IMR-90 (cell line): ENCODE data around the gene PHLDA2. TPM values are rescaled to one million over a fixed set of nuclear protein-coding genes. Genes with fewer than 3 reads are reported as not detected.
"Not testable (repeated sequence)": the region's sequence is repeated elsewhere in the genome, so short reads cannot be mapped to it uniquely, and the experiment has no call there.

ENCODE experiments used
- ATAC-seq: fragments of 200-7000 bp; cut with Tn5 transposase; 2 replicates; pipeline ENCODE4 v1.9.1; 2020; ENCODE audit warnings: low read depth, mild to moderate bottlenecking, moderate library complexity
- BruUV-seq: library from RNA; stranded (reverse); fragments of 400-500 nt; replicated peaks from 2 replicates; lab custom pipeline; 2021; lab: Mats Ljungman, UMichigan
- CTCF ChIA-PET: fragments of 300-600 bp; formaldehyde crosslinking; extraction: SDS; loops from one replicate; lab custom pipeline; 2021; ENCODE audit warnings: antibody characterized with exemption; lab: Yijun Ruan, JAX
- POLR2A ChIA-PET: fragments of 300-600 bp; sonication (Branson Sonifier 250); formaldehyde crosslinking; loops from one replicate; lab custom pipeline; 2022; ENCODE audit warnings: antibody characterized with exemption; ENCODE audit not compliant: unreplicated experiment; lab: Charles Lee
- DNase-seq: peaks from one replicate; pipeline ENCODE4 v3.0.0; 2013
- H2AFZ ChIP-seq: replicated peaks from 2 replicates; pipeline ENCODE3; 2013; ENCODE audit warnings: low read length, mild to moderate bottlenecking; ENCODE audit not compliant: poor library complexity
- H2AK5ac ChIP-seq: 2 replicates; pipeline ENCODE4 v1.6.1; 2013; ENCODE audit warnings: low read depth, low read length, inconsistent platforms
- H2AK9ac ChIP-seq: replicated peaks from 2 replicates; pipeline ENCODE3; 2013; ENCODE audit warnings: mild to moderate bottlenecking, low read depth, low read length, moderate library complexity; ENCODE audit not compliant: poor library complexity
- H2BK120ac ChIP-seq: 2 replicates; pipeline ENCODE4 v1.6.1; 2013; ENCODE audit warnings: low read depth, low read length, inconsistent platforms
- H2BK15ac ChIP-seq: 3 replicates; pipeline ENCODE4 v1.6.1; 2013; ENCODE audit warnings: low read depth, low read length, inconsistent platforms
- H2BK20ac ChIP-seq: 2 replicates; pipeline ENCODE4 v1.6.1; 2013; ENCODE audit warnings: low read depth, mild to moderate bottlenecking, inconsistent platforms, low read length, moderate library complexity
- H2BK5ac ChIP-seq: 2 replicates; pipeline ENCODE4 v1.6.1; 2013; ENCODE audit warnings: mild to moderate bottlenecking, low read depth, low read length, inconsistent platforms; ENCODE audit not compliant: poor library complexity, severe bottlenecking
- H3K14ac ChIP-seq: replicated peaks from 2 replicates; pipeline ENCODE4 v1.6.1; 2013; ENCODE audit warnings: low read depth, low read length, inconsistent platforms
- H3K18ac ChIP-seq: 2 replicates; pipeline ENCODE4 v1.6.1; 2013; ENCODE audit warnings: low read depth, low read length, control low read depth
- H3K23ac ChIP-seq: 2 replicates; pipeline ENCODE4 v1.6.1; 2013; ENCODE audit warnings: low read depth, low read length, inconsistent platforms
- H3K27ac ChIP-seq: 2 replicates; pipeline ENCODE4 v1.5.1; 2013; ENCODE audit warnings: mild to moderate bottlenecking, control low read depth, low read length; ENCODE audit not compliant: insufficient read depth
- H3K27me3 ChIP-seq: 2 replicates; pipeline ENCODE4 v1.6.1; 2013; ENCODE audit warnings: low read length; ENCODE audit not compliant: control insufficient read depth, insufficient read depth
- H3K36me3 ChIP-seq: 2 replicates; pipeline ENCODE4 v1.6.1; 2013; ENCODE audit warnings: low read length, mixed read lengths; ENCODE audit not compliant: control insufficient read depth, insufficient read depth
- H3K4ac ChIP-seq: 2 replicates; pipeline ENCODE4 v1.6.1; 2013; ENCODE audit warnings: low read depth, low read length, inconsistent platforms
- H3K4me1 ChIP-seq: 2 replicates; pipeline ENCODE4 v1.6.1; 2013; ENCODE audit warnings: low read length, mixed read lengths; ENCODE audit not compliant: control insufficient read depth, insufficient read depth
- H3K4me2 ChIP-seq: 2 replicates; pipeline ENCODE4 v1.6.1; 2013; ENCODE audit warnings: low read depth, mild to moderate bottlenecking, control low read depth, low read length, moderate library complexity
- H3K4me3 ChIP-seq: 2 replicates; pipeline ENCODE4 v1.5.1; 2013; ENCODE audit warnings: low read depth, mild to moderate bottlenecking, control low read depth, low read length, moderate library complexity; ENCODE audit not compliant: insufficient read depth
- H3K56ac ChIP-seq: 2 replicates; pipeline ENCODE4 v1.6.1; 2013; ENCODE audit warnings: low read length, inconsistent platforms; ENCODE audit not compliant: insufficient read depth; ENCODE audit errors: extremely low read depth
- H3K79me1 ChIP-seq, 2 experiments: 2 replicates each; pipeline ENCODE4 v1.6.1; 2013; ENCODE audit warnings: low read length in 2 of 2, inconsistent platforms in 1 of 2, low read depth in 1 of 2
- H3K9ac ChIP-seq: 2 replicates; pipeline ENCODE4 v1.6.1; 2013; ENCODE audit warnings: low read depth, low read length, control low read depth
- H3K9me1 ChIP-seq: 2 replicates; pipeline ENCODE4 v1.6.1; 2013; ENCODE audit warnings: low read length, inconsistent platforms; ENCODE audit not compliant: insufficient read depth
- H3K9me3 ChIP-seq: 2 replicates; pipeline ENCODE4 v1.6.1; 2013; ENCODE audit warnings: low read length; ENCODE audit not compliant: control insufficient read depth, insufficient read depth
- H4K20me1 ChIP-seq: 2 replicates; pipeline ENCODE4 v1.6.1; 2013; ENCODE audit warnings: low read length, inconsistent platforms; ENCODE audit not compliant: insufficient read depth
- H4K5ac ChIP-seq: 2 replicates; pipeline ENCODE4 v1.6.1; 2013; ENCODE audit warnings: mild to moderate bottlenecking, low read depth, low read length, control low read depth
- H4K8ac ChIP-seq, 2 experiments: 2 replicates each; pipeline ENCODE4 v1.6.1; 2013; ENCODE audit warnings: low read depth in 2 of 2, low read length in 2 of 2, control low read depth in 1 of 2, inconsistent platforms in 1 of 2
- H4K91ac ChIP-seq: 2 replicates; pipeline ENCODE4 v1.6.1; 2013; ENCODE audit warnings: low read depth, low read length, inconsistent platforms; ENCODE audit not compliant: insufficient read depth
- MAFK ChIP-seq: IDR thresholded peaks from 2 replicates; pipeline ENCODE4 v1.6.1; 2012; ENCODE audit warnings: low read depth, low read length, improper control_type of control experiment
- RCOR1 ChIP-seq: IDR thresholded peaks from 2 replicates; pipeline ENCODE4 v1.6.1; 2012; ENCODE audit warnings: mild to moderate bottlenecking, low read length, improper control_type of control experiment; ENCODE audit not compliant: insufficient replicate concordance
- WGBS, 2 experiments: methylation state at CpG; one replicate each; pipeline versions ENCODE4 v1.1.5 to v1.1.7; 2013; ENCODE audit warnings: missing lambda C conversion rate in 2 of 2; ENCODE audit not compliant: insufficient read length in 1 of 2; ENCODE audit errors: extremely low coverage in 2 of 2; 5-methylcytosine and 5-hydroxymethylcytosine counted together
- dilution Hi-C: fragments of 300-500 bp; cut with HindIII; formaldehyde crosslinking; loops from one replicate; pipeline ENCODE4 v1.14.3; 2018; ENCODE audit warnings: low sequenced_read_pairs; ENCODE audit not compliant: unreplicated experiment
- in situ Hi-C: fragments of 300-500 bp; cut with MboI; formaldehyde crosslinking; loops from 3 replicates; pipeline ENCODE4 v1.14.3; 2019; ENCODE audit warnings: low sequenced_read_pairs, inconsistent platforms, mixed read lengths
- intact Hi-C: fragments of 100-400 bp; cut with micrococcal nuclease; formaldehyde crosslinking; loops from 2 replicates; pipeline ENCODE4 v1.10.0; 2022
- polyA plus RNA-seq, 3 experiments: library from polyadenylated mRNA; depleted of rRNA; stranded (reverse); fragments of >200 nt; gene quantifications; 2 replicates each; pipeline ENCODE4 v1.2.3, GENCODE V29; 2012; ENCODE audit warnings: low replicate concordance in 1 of 3
- total RNA-seq: library from RNA; depleted of rRNA; stranded (reverse); fragments of >200 nt; gene quantifications from 2 replicates; pipeline ENCODE4 v1.2.3, GENCODE V29; 2012

Gene PHLDA2
- total and polyA plus RNA-seq, 2 of the 4 experiments (the other 2 are of a cell fraction): 3.8 to 89.0 TPM

DNA sequence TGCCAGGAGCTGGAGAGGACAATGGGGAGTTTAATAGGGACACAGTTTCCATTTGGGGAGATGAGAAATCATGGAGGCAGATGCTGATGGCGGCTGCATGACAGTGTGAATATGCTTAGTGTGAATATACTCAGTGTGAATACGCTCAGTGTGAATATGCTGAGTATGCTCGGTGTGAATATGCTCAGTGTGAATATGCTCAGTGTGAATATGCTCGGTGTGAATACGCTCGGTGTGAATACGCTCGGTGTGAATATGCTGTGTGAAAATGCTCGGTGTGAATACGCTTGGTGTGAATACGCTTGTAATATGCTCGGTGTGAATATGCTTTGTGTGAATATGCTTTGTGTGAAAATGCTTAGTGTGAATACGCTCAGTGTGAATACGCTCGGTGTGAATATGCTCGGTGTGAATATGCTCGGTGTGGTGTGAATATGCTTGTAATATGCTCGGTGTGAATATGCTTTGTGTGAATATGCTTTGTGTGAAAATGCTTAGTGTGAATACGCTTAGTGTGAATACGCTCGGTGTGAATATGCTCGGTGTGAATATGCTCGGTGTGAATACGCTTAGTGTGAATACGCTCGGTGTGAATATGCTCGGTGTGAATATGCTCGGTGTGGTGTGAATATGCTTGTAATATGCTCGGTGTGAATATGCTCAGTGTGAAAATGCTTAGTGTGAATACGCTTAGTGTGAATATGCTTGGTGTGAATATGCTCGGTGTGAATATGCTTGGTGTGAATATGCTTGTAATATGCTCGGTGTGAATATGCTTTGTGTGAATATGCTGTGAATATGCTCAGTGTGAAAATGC lies 8.6 kb upstream of the PHLDA2 start:
- POLR2A ChIA-PET, DNase-seq, H2AK9ac ChIP-seq, H2BK120ac ChIP-seq, H3K9ac ChIP-seq, H3K9me3 ChIP-seq, H3K23ac ChIP-seq, H3K56ac ChIP-seq, H3K4me3 ChIP-seq, H3K4me2 ChIP-seq, H4K5ac ChIP-seq, H3K4ac ChIP-seq, H2BK5ac ChIP-seq, H2BK20ac ChIP-seq, H2BK15ac ChIP-seq, H3K27ac ChIP-seq, H3K79me1 ChIP-seq, H3K18ac ChIP-seq, intact Hi-C loops, H3K14ac ChIP-seq, H3K36me3 ChIP-seq, dilution Hi-C loops, in situ Hi-C loops, H4K8ac ChIP-seq, H2AK5ac ChIP-seq, CTCF ChIA-PET, ATAC-seq, H4K20me1 ChIP-seq, H4K91ac ChIP-seq, H3K4me1 ChIP-seq, H3K27me3 ChIP-seq, H3K9me1 ChIP-seq: not testable (repeated sequence)
- 89% methylated on average over 11 of the region's 32 CpGs; no CpG with 5 or more reads in 1 of the 2 experiments for WGBS, 2 experiments
- TSS peak; percentile 28 for BruUV-seq
- peak overlapping the region; percentile 32 for H2AFZ ChIP-seq
- peak; percentile 72 for TF ChIP-seq RCOR1
- TF ChIP-seq MAFK: peak; percentile 26; the same call in 1 of the 2 replicates
